ENCODE measurements around the gene DXO.
A peak's percentile ranks its signal among the peaks of the same experiment; 100 is the strongest.
"Not testable (repeated sequence)": the region's sequence is repeated elsewhere in the genome, so short reads cannot be mapped to it uniquely, and the experiment has no call there.

DXO gene

DNA sequence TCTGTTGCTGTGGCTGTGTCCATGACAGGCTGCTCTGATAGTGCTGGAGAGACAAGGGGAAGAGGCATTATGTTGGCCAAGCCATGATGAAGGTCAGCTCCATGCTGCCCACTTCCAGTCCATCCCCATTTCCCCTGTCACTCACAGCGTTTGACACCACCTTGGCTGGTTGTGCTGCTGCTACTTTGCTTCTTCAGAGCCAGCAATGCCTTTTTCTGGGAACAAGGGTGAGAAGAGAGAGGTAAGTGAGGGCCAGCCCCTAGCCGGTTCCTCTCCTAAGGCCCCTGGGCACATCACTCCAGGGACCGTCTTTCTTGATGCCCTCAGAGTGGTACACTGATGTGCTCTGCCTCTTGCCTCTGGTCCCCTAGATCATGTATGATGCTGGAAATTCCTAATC is 15.1 kb downstream of the DXO start:
- DNase-seq, result no peak

DNA sequence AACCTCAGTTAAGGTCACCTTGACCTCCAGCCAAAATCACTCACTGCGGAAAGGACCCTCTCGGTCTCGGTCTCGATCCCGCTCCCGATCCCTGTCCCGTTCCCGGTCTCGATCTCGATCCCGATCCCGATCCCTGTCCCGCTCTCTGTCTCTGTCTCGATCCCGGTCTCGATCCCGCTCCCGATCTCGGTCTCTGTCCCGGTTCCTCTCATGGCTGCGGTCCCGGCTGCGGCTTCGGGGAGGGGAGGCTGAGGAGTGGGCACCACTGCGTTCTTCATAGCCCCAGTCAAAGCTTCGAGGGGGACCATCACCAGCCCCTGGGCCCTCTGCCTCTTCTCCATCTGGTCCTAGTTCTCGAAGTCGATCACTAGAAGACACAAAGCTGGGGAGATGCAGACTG is 17.4 kb downstream of the DXO start:
- DNase-seq, result no peak

GRCh38 chr6:31952890-31953289 is 19.0 kb downstream of the DXO start:
- DNase-seq, result no peak

DNA sequence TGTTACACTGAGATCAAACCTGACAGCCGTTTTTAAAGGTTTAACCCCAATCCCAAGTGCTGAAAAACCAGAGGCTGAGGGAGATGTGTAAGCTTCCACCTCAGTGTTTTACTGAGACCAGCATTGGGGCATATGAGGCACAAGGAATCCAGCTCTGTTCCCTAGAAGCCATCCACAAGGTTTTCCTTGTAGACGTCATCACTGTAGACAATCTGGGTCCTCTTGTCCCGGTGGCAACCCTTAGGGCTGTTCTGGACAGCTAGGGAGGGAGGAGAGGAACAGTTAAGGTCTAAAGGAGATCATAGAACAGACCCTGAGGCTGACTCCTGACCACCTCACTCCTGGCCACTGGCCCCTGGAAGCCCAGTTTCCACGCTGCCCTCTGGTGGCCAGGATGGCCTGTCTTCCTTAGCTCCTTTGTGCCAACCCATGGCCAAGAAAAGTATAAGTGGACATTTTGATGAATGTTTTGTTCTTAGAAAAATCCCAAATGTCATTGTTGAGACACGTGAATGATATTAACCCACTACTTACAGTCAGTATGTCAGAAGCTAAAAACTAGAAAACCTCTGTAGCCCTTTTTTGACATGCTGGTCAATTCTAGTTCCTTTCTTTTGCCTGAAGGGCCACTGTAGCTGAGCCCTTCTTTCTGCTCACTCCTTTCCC is 19.7 kb downstream of the DXO start:
- no peak for DNase-seq

GRCh38 chr6:31949926-31950548 is 21.9 kb downstream of the DXO start:
- no peak for DNase-seq

DNA sequence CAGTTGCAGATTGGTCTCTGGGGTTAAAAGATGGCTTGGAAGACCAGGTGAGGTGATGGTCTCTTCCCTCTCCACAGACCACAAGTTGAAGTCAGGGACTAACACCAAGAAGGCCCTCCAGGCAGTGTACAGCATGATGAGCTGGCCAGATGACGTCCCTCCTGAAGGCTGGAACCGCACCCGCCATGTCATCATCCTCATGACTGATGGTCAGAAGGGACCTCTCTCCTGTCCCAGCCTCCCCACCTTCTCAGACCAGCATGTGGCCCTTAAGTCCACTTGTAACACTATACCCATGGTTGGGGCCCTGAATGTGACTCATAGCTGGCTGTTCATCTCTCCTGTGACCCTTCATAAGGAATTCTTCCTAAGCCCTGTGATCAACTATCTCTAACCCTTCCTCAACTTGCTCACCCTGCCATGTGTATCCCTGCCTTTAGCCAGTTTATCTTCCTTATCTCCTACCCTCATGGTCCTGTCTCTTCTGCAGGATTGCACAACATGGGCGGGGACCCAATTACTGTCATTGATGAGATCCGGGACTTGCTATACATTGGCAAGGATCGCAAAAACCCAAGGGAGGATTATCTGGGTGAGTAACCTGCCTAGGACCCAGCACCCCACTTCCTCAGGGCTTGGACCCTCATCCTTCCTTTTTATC is 23.1 kb downstream of the DXO start:
- no peak for DNase-seq

DNA sequence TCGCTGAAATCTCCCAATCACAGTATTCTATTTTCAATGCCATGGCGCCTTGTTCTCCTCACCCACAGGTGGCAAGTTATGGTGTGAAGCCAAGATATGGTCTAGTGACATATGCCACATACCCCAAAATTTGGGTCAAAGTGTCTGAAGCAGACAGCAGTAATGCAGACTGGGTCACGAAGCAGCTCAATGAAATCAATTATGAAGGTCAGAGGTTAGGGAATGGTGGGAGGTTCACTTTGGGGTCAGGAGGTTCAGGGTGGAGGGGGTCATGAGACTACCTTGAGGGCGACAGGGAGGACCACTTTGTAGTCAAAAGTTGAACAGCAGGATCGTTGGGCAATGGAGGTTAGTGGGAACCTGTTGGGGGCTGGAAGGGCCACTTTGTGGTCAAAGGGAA is 23.6 kb downstream of the DXO start:
- DNase-seq, result no peak

DNA sequence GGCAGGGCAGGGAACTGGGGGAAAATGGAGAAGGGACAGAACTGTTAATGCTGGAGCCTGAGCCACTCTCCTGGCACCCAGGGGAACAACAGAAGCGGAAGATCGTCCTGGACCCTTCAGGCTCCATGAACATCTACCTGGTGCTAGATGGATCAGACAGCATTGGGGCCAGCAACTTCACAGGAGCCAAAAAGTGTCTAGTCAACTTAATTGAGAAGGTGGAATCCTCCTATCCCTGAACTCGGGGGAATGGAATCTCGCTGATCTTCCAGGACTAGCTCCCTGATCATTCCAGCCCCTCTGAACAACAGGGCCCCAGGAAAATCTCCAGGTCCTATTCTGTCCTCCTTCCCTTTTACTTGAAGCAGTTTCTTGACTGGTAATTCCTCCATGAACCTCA is 24.1 kb downstream of the DXO start:
- no peak for DNase-seq

GRCh38 chr6:31947070-31947675 is 24.8 kb downstream of the DXO start:
- DNase-seq, result no peak

DNA sequence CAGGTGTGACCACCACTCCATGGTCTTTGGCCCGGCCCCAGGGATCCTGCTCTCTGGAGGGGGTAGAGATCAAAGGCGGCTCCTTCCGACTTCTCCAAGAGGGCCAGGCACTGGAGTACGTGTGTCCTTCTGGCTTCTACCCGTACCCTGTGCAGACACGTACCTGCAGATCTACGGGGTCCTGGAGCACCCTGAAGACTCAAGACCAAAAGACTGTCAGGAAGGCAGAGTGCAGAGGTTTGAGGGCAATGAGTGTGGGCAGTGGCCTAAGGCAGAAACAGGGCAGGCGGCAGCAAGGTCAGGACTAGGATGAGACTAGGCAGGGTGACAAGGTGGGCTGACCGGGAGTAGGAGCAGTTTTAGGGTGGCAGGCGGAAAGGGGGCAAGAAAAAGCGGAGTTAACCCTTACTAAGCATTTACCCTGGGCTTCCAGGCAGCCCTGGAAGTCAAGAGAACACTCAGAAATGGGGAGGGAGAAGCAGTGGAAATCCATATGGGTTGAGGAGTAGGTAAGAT is 25.5 kb downstream of the DXO start:
- no peak for DNase-seq

GRCh38 chr6:31945507-31946369 is 26.2 kb downstream of the DXO start, which contains the start of gene CFB:
CFB (plus strand) TSS chr6:31946095; CDS start chr6:31946222, 127 bp downstream.
- no peak for DNase-seq

DNA sequence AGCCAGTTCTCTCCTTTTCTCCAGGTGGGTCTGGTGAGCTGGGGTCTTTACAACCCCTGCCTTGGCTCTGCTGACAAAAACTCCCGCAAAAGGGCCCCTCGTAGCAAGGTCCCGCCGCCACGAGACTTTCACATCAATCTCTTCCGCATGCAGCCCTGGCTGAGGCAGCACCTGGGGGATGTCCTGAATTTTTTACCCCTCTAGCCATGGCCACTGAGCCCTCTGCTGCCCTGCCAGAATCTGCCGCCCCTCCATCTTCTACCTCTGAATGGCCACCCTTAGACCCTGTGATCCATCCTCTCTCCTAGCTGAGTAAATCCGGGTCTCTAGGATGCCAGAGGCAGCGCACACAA is 26.8 kb downstream of the DXO start:
- no peak for DNase-seq

GRCh38 chr6:31943742-31944141 is 28.2 kb downstream of the DXO start:
- DNase-seq, result no peak

DNA sequence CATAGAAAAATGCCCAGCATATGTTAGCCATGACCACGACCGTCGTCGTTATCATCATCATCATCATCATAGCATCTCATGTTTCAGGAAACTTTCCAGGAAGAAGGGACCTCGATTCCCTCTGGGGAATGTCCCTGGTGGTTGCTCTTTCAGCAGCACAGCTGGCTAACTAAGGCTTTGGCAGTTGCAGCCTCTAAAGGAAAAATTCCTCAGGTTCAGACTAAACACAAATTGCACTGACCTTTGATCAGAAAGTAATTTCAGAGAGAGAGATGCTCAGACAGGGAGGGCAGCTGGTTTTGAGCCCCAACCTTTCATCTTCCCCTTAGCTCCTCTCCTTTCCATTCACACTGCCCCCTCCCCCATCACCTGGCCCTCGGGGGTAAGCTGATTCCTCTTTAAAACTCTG is 31.7 kb downstream of the DXO start:
- peak; percentile 29 for DNase-seq

- DNase-seq, result no peak
Observed at GRCh38 chr6:31935823-31936222, 36.1 kb downstream of the DXO start.

DNA sequence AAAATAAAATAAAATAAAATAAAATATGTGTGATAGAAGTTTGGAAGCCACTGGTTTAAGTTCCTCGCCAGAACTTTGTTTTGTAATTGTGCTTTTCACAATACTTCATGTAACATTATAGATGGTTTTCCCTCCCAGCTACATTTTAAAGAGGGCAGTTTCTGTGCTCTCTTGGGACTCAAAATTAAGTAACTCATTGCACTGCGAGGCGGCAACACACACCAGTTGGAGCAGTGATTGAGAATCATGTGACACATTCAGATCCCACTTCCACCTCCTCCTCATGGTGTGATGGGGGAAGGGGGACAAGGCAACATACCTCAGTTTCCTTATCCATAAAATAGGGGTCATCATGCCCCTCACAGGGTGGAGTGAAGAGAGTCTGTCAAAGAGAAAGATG is 36.9 kb downstream of the DXO start:
- no peak for DNase-seq

DNA sequence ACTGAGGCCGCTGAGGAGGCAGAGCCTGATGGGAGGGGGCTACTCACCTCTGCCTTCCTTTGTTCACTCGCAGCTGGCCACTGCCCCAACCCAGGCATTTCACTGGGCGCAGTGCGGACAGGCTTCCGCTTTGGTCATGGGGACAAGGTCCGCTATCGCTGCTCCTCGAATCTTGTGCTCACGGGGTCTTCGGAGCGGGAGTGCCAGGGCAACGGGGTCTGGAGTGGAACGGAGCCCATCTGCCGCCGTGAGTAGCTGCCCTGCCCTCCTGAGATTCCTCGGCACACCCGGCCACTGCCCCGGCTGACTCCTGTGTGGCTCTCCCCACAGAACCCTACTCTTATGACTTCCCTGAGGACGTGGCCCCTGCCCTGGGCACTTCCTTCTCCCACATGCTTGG is 38.4 kb downstream of the DXO start:
- no peak for DNase-seq

GRCh38 chr6:31932137-31932536 is 39.8 kb downstream of the DXO start:
- not testable (repeated sequence) for DNase-seq

DNA sequence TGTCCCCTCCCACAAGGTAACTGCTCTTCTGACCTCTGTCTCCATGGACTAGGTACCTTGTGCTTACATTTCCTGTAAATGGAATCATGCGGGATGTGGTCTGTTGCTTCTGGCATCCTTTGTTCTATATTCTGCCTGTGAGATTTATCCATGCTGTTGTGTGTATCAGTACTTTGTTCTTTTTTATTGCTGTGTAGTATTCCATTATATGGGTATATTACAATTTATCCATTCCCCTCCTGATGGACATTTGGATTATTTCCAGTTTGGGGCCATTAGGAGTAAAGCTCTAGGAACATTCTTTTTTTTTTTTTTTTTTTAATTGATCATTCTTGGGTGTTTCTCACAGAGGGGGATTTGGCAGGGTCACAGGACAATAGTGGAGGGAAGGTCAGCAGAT is 41.0 kb downstream of the DXO start:
- DNase-seq, result no peak

DNA sequence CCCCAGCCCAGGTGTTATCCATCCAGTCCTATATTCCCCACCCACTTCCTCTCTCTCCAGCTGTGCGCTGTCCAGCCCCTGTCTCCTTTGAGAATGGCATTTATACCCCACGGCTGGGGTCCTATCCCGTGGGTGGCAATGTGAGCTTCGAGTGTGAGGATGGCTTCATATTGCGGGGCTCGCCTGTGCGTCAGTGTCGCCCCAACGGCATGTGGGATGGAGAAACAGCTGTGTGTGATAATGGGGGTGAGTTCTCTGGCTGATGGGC is 43.3 kb downstream of the DXO start:
- no peak for DNase-seq

GRCh38 chr6:31927863-31928671 is 43.9 kb downstream of the DXO start:
- no peak for DNase-seq

- DNase-seq, result no peak
Observed at GRCh38 chr6:31927242-31927862, 44.6 kb downstream of the DXO start, which contains the start of gene C2. C2 (plus strand) TSS chr6:31927717; CDS start chr6:31927753, 36 bp downstream.
